WERI-Rb-1 (cell line): ENCODE measurements around the gene LRRC8B.

Experiments
- DNase-seq: peaks from one replicate; pipeline ENCODE4 v3.0.0-alpha.2; 2020
- H3K27ac ChIP-seq: fragments of 250-450 bp; sonication (Bioruptor Pico); 2 replicates; pipeline ENCODE4 v1.5.1; 2020; ENCODE audit warnings: mild to moderate bottlenecking, moderate library complexity
- H3K27me3 ChIP-seq: fragments of 250-450 bp; sonication (Bioruptor Pico); 2 replicates; pipeline ENCODE4 v1.5.1; 2021; ENCODE audit warnings: mild to moderate bottlenecking, low read depth, moderate library complexity; ENCODE audit not compliant: insufficient read depth, severe bottlenecking
- H3K36me3 ChIP-seq: fragments of 250-450 bp; sonication (Bioruptor Pico); 2 replicates; pipeline ENCODE4 v1.5.1; 2020; ENCODE audit warnings: mild to moderate bottlenecking, moderate library complexity
- H3K4me3 ChIP-seq: 2 replicates; pipeline ENCODE4 v1.5.1; 2011; ENCODE audit warnings: low read depth, mild to moderate bottlenecking, control low read depth, low read length
- H3K9me3 ChIP-seq: fragments of 250-450 bp; sonication (Bioruptor Pico); 2 replicates; pipeline ENCODE4 v1.5.1; 2021; ENCODE audit warnings: mild to moderate bottlenecking, moderate library complexity; ENCODE audit not compliant: severe bottlenecking
- TF ChIP-seq, protein P1 (sequence below): IDR thresholded peaks from 2 replicates; pipeline ENCODE4 v1.5.1; 2011; ENCODE audit warnings: low read depth, mild to moderate bottlenecking, control low read depth, inconsistent platforms, low read length

Gene LRRC8B

DNA sequence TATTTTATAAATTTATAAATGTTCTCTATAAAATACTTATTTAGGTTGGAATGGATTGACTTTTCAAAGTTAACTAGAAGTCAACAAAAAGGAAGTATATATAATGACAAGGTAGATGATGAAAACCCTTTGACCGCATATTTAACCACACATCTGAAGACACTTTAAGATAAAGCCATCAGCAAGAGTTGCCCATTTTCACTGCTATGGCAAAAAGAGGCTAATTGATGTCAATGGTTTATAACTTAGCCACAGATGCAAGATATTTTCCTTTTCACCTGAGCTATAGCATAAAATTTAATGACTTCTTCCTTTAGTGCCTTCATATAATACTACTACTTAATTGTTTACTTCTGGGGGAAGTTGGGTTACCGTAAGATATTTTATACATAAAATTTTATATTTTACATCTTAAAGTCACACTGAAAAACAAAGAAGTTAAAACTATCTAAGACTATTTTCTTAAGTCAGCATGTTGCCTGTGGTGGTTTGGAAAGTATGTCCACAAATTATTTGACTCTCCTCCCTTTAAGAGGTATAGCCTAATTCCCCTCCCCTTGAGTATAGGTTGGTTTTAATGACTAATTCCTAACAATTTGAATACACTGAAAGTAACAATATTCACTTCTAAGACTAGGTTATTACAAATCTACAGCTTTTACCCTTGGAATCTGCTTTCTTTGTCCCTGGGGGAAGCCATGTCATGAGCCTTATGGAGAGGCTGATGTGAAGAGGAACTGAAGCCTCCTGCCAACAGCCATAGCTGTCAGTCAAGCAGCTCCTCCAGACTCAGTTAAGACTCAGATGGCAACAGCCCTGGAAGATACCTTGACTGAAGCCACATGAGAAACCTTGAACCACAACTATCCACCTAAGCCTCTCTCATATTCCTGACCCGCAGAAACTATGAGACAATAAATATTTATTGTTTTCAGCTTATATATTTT is 40.3 kb upstream of the LRRC8B start:
- Histone ChIP-seq H3K4me3 (no peak overlapping the region), H3K27ac (no peak overlapping the region), H3K27me3 (no peaks in the 10 kb centered on the region), H3K36me3 (no peaks in the 10 kb centered on the region), H3K9me3 (peaks cover 7% of the 10 kb centered on the region)
- TF ChIP-seq, protein P1, sequence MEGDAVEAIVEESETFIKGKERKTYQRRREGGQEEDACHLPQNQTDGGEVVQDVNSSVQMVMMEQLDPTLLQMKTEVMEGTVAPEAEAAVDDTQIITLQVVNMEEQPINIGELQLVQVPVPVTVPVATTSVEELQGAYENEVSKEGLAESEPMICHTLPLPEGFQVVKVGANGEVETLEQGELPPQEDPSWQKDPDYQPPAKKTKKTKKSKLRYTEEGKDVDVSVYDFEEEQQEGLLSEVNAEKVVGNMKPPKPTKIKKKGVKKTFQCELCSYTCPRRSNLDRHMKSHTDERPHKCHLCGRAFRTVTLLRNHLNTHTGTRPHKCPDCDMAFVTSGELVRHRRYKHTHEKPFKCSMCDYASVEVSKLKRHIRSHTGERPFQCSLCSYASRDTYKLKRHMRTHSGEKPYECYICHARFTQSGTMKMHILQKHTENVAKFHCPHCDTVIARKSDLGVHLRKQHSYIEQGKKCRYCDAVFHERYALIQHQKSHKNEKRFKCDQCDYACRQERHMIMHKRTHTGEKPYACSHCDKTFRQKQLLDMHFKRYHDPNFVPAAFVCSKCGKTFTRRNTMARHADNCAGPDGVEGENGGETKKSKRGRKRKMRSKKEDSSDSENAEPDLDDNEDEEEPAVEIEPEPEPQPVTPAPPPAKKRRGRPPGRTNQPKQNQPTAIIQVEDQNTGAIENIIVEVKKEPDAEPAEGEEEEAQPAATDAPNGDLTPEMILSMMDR = no peak
- no peak for DNase-seq

DNA sequence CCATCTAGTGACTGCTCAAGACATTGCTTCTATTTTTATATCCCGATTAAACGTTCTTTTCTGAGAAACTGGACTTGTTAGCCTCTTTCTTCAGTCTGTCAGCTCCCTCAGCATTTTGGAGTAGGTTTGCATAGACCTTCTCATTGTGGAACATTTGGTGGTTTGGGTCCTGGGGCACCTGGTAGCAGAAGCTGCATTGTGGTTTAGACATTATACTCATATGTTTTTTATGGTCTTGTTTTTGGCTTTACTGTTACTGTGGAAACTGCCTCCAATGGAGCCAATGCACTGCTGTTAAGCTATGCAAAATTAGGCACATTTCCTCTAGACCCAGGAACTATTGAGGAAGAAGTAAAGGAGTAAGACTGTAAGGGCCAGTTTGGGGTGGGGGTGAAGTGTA is 36.7 kb upstream of the LRRC8B start:
- TF ChIP-seq, protein P1 = no peak
- DNase-seq = no peak
- Histone ChIP-seq H3K9me3 (no peaks in the 10 kb centered on the region), H3K27me3 (no peaks in the 10 kb centered on the region), H3K36me3 (no peaks in the 10 kb centered on the region), H3K4me3 (no peak overlapping the region), H3K27ac (no peak overlapping the region)

DNA sequence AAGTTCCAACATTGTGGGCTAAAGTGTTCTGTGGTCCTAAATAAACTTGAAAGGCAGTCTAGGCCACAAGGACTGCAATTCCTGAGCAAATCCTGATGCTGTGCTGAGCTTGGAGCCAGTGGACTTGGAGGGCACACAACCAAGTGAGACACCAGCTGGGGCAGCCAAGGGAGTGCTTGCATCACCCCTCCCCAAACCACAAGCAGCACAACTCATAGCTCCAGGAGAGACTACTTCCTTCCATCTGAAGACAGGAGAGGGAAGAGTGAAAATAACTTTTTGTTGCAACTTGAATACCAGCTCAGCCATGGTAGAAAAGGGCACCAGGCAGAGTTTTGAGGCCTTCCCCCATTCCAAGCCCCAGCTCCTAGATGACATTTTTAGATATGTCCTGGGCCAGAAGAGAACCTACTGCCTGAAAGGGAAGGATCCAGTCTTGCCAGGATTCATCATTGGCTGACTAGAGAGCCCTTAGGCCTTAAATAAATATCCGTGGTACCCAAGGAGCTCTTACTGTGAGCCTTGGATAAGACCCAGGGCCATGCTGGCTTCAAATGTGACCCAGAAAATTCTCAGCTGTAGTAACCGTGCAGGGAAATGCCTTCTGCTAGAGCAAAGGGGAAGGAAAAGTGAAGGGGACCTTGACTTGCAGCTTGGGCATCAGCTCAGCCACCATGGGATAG is 35.4 kb upstream of the LRRC8B start:
- no peaks in the 10 kb centered on the region for H3K36me3 ChIP-seq
- H3K27ac ChIP-seq = no peak overlapping the region
- no peak overlapping the region for H3K4me3 ChIP-seq
- TF ChIP-seq, protein P1 = no peak
- H3K27me3 ChIP-seq = no peaks in the 10 kb centered on the region
- DNase-seq = no peak
- H3K9me3 ChIP-seq = no peaks in the 10 kb centered on the region

DNA sequence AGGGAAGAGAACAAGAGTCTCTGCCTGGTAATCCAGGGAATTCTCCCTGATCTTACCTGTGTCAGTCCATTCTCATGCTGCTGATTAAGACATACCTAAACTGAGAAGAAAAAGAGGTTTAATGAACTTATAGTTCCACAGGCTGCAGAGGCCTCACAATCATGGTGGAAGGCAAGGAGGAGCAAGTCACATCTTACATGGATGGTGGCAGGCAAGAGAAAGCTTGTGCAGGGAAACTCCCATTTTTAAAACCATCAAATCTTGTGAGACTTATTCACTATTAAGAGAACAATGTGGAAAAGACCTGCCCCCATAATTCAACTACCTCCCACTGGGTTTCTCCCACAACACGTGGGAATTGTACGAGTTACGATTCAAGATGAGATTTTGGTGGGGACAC is 34.2 kb upstream of the LRRC8B start:
- Histone ChIP-seq H3K4me3 (no peak overlapping the region), H3K27me3 (no peaks in the 10 kb centered on the region), H3K9me3 (no peaks in the 10 kb centered on the region), H3K27ac (no peak overlapping the region), H3K36me3 (no peaks in the 10 kb centered on the region)
- TF ChIP-seq, protein P1 = no peak
- DNase-seq = no peak

DNA sequence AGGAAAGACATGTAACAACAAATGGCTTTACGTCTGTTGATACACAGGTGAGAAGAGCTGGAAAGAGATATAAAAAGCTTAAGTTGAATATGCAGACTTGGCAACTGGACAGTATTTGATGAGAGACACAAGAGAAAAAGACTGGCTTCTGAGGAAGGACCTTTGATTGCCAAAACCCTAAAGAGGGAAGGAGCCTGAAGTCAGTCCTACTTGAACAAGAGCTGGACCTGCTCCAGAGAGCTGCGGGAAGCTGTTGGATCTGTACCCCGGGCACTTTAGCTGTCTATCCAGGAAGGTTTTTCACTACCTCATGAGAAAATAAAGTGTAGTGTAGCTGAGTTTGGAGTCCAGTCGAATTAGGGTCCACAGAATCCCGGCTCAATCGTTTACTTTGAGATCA is 25.3 kb upstream of the LRRC8B start:
- DNase-seq = no peak

More for the DNA sequence above, 25.3 kb upstream of the LRRC8B start:
- TF ChIP-seq, protein P1 = no peak
- H3K27ac ChIP-seq = no peak overlapping the region
- no peaks in the 10 kb centered on the region for H3K9me3 ChIP-seq
- H3K27me3 ChIP-seq = no peaks in the 10 kb centered on the region
- no peaks in the 10 kb centered on the region for H3K36me3 ChIP-seq
- no peak overlapping the region for H3K4me3 ChIP-seq
